Measurements from ENCODE around the gene PRICKLE4.
"Not testable (repeated sequence)": the region's sequence is repeated elsewhere in the genome, so short reads cannot be mapped to it uniquely, and the experiment has no call there.

PRICKLE4 gene

DNA sequence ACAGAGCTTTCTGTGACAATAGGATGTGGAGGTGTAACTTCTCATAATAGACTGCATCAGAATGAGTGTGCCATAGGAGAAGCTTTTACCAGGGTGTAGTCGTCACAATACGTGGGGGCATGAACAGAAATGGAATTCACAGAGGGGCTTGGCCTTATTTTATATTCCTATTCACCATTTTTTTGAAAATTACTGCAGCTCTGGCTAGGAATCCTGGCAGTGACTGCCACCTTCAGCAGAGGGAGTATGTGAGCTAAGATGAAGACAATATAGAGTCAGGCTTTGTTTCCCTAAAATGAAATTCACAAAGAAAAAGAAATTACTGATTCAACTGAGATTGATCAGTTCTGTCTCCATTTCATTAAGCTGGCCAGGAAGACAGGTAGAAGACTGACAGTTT lies 20.8 kb downstream of the PRICKLE4 start:
- DNase-seq, result no peak

DNA sequence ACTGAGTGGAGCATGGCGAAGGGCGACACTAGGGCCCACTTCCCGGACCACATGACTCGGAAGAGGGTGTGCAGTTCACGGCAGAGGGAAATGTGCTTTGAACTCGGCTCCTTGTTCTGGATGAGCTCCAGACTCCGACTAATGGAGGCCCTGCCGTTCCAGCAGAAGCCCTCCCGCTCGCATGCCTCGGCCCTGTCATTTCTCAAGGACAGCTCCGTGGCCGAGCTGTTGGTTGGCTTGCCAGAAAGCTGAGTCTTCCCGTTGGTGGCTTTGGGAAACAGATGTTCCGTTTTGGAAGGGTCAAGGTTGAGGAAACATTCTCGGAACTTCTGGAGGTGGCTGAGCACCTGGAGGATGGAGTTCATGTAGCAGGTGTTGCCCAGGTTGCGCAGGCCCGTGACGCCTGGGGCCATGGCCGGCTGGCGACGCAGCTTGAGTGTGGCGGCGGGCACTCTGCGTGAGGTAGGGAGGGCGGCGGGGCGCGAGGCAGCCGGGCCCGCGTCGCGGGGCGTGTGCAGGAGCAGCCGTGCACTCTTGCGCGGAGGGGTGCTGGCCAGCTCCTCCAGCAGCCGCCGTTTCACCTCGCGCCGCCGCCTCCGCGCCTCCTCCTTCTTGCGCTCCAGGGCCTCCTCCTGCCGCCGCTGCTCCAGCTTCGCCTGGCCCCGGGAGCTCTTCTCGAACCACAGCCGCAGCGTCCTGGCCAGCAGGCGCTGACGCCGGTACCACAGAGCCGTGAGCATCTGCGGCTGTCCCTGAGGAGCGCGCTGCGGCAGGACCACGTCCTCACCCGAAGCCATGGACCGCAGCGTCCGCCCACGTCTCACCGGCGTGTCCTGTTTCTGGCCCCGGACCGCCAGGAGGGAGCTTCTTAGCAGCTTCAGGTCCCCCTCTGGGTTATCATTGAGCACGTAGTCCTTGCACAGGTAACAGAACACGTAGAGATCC lies 25.5 kb downstream of the PRICKLE4 start:
- DNase-seq, result no peak

DNA sequence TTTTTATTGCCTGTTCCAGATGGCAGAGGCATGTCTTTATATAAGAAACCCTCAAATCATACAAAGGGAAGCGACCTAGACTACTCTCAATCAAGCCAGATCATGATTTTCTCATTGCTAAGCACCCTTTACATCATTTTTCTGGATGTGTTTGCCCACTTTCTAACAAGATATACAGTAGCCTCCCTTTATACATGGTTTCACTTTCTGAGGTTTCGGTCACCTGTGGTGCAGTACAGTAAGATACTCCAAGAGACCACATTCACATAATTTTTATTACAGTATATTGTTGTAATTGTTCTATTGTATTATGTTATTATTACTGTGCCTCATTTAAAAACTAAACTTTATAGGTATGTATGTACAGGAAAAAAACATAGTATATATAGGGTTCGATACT lies 30.5 kb downstream of the PRICKLE4 start:
- no peak for DNase-seq

DNA sequence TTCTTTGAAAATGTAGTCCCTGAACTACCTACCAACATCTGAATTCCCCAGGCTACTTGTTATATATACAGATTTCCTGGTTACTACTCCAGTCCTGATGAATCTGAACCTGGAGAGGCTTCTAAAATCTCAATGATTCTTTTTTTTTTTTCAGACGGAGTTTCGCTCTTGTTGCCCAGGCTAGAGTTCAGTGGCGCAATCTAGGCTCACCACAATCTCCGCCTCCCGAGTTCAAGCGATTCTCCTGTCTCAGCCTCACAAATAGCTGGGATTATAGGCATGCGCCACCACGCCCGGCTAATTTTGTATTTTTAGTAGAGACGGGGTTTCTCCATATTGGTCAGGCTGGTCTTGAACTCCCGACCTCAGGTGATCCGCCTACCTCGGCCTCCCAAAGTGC lies 31.4 kb downstream of the PRICKLE4 start:
- DNase-seq, result not testable (repeated sequence)

DNA sequence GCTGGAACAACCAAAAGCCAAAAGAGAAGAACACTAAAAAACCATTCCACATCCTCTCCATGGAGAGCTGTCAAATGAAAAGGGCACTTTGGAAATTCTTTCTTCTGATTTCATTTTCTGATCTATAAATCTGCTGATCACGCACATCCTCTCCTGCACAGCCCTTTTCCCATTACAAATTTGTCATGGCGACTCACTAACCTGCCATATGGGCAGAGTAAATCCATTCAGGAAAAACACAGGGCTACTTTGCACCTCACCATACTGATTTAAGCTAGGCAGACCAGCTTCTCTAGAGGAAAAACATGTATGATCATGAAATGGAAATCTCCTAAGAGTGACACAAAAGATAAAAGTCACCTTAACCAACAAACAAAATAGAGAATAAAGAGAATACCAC lies 32.9 kb downstream of the PRICKLE4 start:
- DNase-seq, result no peak

DNA sequence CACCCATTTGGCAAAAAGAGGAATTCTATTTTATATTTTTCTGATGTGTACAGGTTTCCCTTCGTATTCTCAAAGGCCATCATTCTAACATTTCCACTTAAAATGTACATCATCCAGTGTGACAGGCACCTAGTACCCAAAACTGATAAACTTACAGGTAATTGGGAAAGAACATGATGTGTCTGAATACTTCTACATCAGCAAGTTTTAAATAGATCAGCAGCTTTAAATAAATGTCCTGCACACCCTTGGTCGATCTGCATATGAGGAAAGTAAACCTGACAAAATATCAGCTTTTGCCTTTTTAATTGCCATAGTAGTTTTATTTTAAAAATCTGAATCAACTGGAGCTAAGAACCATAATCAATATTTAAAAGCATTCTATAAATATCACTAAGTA lies 33.4 kb downstream of the PRICKLE4 start:
- DNase-seq, result no peak

DNA sequence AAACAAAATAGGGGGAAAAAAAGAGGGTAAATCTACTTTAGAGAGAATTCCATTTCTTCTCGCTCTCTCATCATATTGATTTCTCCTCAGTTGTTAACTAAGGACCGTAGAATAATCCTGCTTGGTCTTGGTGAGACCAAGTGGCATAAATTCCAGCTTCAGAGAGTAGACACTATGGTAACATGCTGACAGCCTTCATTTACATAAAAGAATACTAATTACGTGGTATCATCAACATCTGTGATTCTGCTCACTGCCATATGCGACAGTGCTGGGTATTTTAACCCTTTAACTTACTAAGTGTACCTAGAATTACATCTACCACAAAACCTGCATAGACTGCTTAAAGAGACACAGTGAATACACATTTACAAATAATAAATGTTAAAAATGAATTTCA lies 34.0 kb downstream of the PRICKLE4 start:
- DNase-seq, result no peak

DNA sequence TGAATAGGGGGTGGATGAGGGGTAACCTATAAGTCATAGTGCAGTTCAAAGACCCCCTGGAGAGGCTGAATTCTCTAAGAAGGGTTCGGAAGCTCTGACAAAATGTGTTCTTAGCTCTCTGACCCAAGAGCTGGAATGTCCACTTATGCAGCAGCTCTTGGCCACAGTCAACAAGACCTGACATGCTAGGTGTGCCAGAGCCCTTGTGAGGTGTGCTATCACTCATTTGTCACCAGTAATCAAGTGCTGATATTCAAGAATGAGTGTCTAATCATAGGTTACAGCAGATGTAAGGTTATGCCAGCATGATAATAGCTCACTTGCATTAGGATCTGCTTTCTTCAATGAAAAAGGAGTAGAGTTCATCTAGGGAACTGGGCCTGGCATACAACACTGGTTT lies 35.0 kb downstream of the PRICKLE4 start:
- no peak for DNase-seq

DNA sequence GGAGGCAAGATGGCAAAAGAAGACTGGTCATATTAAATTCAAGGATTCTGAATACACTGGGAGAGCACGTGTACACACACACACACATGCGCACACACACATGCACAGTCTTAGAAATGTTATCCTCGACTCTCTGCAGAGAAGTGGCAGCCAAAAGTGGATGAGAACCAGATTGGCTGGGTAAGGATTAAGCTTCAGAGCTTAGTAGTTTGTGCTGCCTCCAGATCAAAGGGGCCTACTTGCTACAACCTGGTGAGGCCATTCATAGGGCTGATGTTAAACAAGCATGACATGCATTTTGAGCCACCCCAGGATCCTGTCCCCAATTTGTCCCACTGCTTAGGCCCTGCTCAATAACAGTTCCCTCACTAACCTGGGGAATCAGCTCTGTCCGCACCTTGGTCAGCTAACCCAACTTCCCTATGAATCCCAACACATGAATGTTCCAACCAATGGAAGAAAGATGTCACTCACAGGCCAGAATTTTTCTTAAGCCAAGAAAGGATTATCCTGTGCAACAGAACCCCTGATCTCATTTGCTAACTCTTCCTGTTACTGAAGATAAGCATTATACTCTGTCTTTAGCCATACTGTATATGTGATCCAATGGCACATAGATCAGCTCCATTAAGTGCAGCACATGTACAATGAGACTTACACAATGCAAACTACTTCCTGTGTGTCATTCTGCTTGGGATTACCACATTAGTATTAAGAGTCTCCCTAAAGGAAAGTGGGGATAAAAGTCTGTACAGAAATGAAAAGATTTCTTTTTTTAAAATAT lies 37.9 kb downstream of the PRICKLE4 start:
- no peak for DNase-seq

DNA sequence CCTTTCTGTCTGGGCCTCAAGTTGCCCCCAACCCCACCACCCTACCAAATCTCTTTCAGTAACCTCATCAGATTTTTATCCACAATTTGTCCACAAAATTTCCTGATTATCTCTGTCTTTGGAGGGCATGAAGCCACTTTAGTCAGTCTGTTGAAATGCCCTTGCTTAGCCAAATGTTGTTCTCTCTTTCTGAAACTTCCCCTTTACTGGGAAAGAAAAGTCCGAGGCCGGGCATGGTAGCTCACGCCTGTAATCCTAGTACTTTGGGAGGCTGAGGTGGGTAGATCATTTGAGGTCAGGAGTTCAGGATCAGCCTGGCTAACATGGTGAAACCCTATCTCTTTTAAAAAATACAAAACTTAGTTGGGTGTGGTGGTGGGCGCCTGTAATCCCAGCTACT lies 40.7 kb downstream of the PRICKLE4 start:
- DNase-seq, result no peak

DNA sequence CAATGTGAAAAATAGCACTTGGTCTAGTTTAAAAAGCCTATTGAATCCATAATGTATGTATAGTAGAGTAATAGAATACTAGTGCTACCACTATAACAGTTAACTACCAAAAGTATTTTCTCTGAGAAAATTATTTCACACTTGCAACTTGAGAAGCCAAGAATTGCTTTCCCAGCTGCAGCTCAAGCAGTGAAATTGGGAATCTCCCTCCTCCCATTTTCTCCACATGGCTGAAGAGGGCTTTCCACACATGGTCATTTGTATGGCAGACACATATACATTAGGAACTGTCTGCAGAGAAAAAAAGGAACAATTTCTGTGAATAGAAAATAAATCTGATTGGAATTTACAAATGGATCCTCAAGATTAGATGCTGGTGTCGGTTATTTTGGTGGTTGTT lies 41.4 kb downstream of the PRICKLE4 start:
- no peak for DNase-seq

DNA sequence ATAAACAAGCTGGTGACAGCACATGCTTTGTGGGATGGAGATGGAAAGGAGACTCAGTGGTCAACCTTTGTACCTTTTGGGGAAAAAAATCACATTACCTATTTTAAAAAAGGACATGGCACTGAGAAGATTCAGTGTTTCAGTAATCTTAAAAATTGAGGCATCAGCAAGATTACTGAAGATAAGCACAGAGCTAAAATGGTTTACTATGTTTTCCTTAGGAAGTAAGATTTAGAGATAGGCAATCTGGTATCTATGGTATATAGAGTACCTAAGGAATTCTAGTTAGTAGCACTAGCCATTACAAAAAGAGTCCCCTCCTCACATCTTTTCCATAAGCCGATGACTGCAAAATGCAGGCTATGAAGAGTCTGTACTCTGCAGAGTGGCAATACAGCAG lies 42.6 kb downstream of the PRICKLE4 start:
- no peak for DNase-seq

DNA sequence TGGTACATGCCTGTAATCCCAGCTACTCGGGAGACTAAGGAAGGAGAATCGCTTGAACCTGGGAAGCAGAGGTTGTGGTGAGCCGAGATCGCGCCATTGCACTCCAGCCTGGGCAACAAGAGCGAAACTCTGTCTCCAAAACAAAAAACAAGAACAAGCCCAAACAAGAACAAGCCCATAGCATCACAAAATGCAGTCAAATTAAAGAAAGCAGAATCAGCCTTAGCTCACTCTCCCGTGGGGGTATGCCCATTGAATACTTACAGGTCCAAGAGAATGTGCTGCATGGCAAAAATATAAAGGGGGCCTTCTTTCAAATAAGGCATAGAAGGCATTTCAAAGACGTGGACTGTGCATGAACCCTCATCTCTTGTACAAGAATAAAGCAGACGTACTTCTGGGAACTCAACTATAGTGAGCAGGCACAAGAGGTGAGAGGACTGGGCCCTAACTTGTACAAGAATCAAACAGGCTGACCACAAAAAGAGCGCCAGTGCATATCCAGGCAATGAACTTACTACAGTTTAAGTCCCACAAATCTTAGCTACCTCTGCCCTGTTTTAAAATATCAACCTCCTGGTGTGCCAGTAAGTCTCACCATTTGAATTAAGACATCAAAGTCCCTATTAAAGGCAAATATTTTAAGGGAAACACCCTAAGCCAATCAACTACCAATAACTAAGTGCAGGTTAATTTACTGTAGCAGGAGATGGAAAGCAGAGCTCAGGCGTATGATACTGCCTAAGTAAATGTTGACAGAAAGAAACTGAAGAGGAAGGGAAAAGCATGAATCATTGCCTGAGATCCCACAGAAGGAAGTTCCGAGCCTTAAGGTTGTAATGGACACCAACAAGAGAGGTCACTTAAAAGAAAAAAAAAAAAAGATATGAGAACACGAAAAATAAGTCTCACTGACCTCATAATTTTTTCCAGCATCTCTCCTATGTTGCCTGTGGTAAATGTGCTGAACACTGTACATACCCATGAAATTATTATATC lies 44.3 kb downstream of the PRICKLE4 start:
- DNase-seq, result no peak

DNA sequence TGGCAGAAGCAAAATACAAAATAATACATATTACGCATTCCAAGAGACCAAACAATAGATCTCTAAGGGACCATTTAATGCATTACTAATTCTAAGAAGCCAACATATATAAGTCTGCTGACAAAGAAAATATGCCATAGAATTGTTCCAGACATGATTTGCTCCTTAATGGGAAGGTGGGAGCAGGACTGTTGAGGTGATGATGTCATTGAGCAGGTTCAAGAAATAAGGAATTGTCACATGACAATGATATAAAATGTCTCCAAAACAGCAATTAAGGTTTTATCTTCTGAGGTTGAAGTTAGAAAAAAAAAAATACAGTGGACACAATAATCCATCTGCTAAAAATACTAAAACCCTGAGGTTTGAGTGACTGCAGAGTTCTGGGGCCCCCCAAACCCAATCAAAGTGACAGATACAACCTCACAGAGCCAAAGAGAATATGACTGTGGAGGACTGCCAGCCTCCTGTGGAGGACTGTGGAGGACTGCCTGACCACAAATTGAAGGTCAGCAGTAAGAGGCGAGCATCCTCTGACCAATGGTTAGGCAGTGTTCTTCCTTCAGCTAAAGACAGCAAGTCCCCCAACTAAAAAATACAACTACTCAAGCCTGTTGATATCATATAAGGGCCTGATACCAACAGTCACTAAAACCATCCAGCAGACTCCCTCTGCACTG lies 45.9 kb downstream of the PRICKLE4 start:
- DNase-seq, result no peak

DNA sequence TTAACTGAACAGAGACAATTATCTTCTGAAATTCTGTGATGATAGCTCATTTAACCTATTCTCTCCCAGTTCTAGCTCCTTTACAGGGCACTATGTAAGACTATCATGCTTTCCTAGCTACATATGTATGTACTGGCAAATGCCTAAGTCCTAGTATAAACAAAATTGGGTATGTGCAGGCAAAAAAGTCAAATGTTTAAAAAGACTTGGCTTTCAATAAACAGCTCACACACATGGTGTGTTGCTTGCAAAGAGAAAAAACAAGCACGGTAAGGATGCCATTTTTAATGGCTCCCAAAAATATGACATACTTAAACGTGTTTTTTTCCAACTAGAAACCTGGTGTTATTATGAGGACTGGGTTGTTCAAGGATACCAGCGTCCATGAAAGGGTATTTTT lies 51.7 kb downstream of the PRICKLE4 start:
- no peak for DNase-seq

DNA sequence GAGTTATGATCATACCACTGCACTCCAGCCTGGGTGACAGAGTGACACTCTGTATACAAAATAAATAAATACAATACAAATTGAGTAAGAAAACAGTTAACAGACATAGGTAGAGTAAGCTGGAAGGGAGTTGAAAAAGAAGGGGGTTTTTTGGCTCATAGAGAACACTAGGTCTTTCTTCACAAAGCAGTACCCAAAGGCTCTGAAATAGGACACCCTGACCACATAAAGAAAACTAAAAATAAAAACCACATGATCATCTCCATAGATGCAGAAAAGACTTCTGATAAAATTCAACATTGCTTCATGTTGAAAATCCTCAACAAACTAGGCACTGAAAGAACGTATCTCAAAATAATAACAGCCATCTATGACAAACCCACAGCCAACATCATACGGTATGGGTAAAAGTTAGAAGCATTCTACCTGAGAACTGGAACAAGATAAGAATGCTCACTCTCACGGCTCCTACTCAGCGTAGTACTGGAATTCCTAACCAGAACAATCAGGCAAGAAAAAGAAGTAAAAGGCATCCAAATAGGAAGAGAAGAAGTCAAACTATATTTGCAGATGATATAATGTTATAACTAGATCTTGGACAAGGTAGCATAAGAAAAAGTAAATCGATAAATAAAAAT lies 55.6 kb downstream of the PRICKLE4 start:
- no peak for DNase-seq

DNA sequence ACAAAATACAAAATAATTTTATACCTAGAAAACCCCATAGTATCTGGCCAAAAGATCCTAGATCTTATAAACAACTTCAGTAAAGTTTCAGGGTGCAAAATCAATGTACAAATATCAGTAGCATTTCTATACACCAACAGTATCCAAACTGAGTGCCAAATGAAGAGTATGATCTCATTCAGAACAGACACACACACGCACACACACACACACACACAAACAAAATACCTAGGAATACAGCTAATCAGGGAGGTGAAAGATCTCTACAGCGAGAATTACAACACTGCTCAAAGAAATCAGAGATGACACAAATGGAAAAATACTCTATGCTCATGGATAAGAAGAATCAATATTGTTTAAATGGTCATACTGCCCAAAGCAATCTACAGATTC lies 56.1 kb downstream of the PRICKLE4 start:
- DNase-seq, result no peak
